Naive thymus-derived CD4-positive, alpha-beta T cell (primary cell): ENCODE data around the gene IL1RAPL1. TPM values are rescaled to one million over a fixed set of nuclear protein-coding genes. Genes with fewer than 3 reads are reported as not detected.

Experiments used
- ATAC-seq: fragments of 150-1000 bp; cut with Tn5 transposase; 2 replicates; pipeline ENCODE4 v1.10.0; 2021; ENCODE audit warnings: mild to moderate bottlenecking, moderate library complexity
- CTCF ChIA-PET: fragments of 350-600 bp; sonication (Branson Sonifier 250); formaldehyde crosslinking; loops from one replicate; lab custom pipeline; 2021; ENCODE audit warnings: antibody characterized with exemption; lab: Charles Lee
- POLR2A ChIA-PET: fragments of 350-600 bp; sonication (Branson Sonifier 250); formaldehyde crosslinking; loops from one replicate; lab custom pipeline; 2021; ENCODE audit warnings: antibody characterized with exemption, inconsistent platforms; lab: Charles Lee
- DNase-seq, 9 donors: peaks; one replicate each; pipeline versions ENCODE4 v3.0.0 to v3.0.0-alpha.2; 2020 to 2022; ENCODE audit warnings: mixed read lengths in 1 of 9
- H3K27ac ChIP-seq: one replicate; pipeline ENCODE4 v1.7.0; 2013; ENCODE audit warnings: mild to moderate bottlenecking, low read depth, low read length, moderate library complexity
- H3K27me3 ChIP-seq, 2 donors: one replicate each; pipeline ENCODE4 v1.7.0; 2013; ENCODE audit warnings: low read length in 2 of 2, mild to moderate bottlenecking in 2 of 2, moderate library complexity in 2 of 2; ENCODE audit not compliant: control insufficient read depth in 2 of 2, insufficient read depth in 2 of 2
- H3K36me3 ChIP-seq, 3 experiments: 1 replicate in 2 of 3; 2 replicates in 1 of 3; pipeline ENCODE4 v1.7.0; 2013; ENCODE audit warnings: low read length in 3 of 3, mild to moderate bottlenecking in 3 of 3, moderate library complexity in 1 of 3; ENCODE audit not compliant: insufficient read depth in 3 of 3, control insufficient read depth in 2 of 3
- H3K4me1 ChIP-seq, 2 donors: one replicate each; pipeline ENCODE4 v1.7.0; 2013; ENCODE audit warnings: low read length in 2 of 2, mild to moderate bottlenecking in 2 of 2, moderate library complexity in 1 of 2; ENCODE audit not compliant: control insufficient read depth in 2 of 2, insufficient read depth in 2 of 2
- H3K4me3 ChIP-seq: 2 replicates; pipeline ENCODE4 v1.7.0; 2013; ENCODE audit warnings: mild to moderate bottlenecking, low read length
- H3K9me3 ChIP-seq, 3 experiments: 1 replicate in 2 of 3; 2 replicates in 1 of 3; pipeline ENCODE4 v1.7.0; 2013; ENCODE audit warnings: low read length in 3 of 3; ENCODE audit not compliant: control insufficient read depth in 2 of 3
- H3K27ac Mint-ChIP-seq, 9 donors: one replicate each; pipeline ENCODE4 v1.8.0; 2020 to 2022; ENCODE audit warnings: mixed read lengths in 9 of 9, mild to moderate bottlenecking in 8 of 9, moderate library complexity in 5 of 9, inconsistent platforms in 2 of 9
- H3K27me3 Mint-ChIP-seq, 5 donors: one replicate each; pipeline ENCODE4 v1.8.0; 2021 to 2022; ENCODE audit warnings: mixed read lengths in 5 of 5, mild to moderate bottlenecking in 1 of 5
- H3K36me3 Mint-ChIP-seq, 5 donors: one replicate each; pipeline ENCODE4 v1.8.0; 2020 to 2022; ENCODE audit warnings: mixed read lengths in 5 of 5, mild to moderate bottlenecking in 3 of 5, inconsistent platforms in 1 of 5
- H3K4me1 Mint-ChIP-seq, 7 donors: one replicate each; pipeline ENCODE4 v1.8.0; 2020 to 2022; ENCODE audit warnings: mixed read lengths in 7 of 7, mild to moderate bottlenecking in 3 of 7, inconsistent platforms in 1 of 7
- H3K4me3 Mint-ChIP-seq, 10 donors: one replicate each; pipeline ENCODE4 v1.8.0; 2020 to 2022; ENCODE audit warnings: mild to moderate bottlenecking in 10 of 10, mixed read lengths in 10 of 10, moderate library complexity in 6 of 10, inconsistent platforms in 2 of 10
- H3K9me3 Mint-ChIP-seq, 11 donors: one replicate each; pipeline ENCODE4 v1.8.0; 2020 to 2022; ENCODE audit warnings: mixed read lengths in 11 of 11, mild to moderate bottlenecking in 4 of 11, inconsistent platforms in 1 of 11, moderate library complexity in 1 of 11
- intact Hi-C, 2 donors: fragments of 100-400 bp; cut with micrococcal nuclease; formaldehyde crosslinking; loops; one replicate each; pipeline ENCODE4 v1.15.1; 2023
- polyA plus RNA-seq, 2 donors: library from polyadenylated mRNA; unstranded; fragments of 300-500 nt; fragmentation: Illumina TruSeq; gene quantifications; one replicate each; pipeline ENCODE4 v1.2.3, GENCODE V29; 2021
- total RNA-seq, 6 experiments: library from RNA in 5 of 6; stranded (reverse) in 5 of 6; gene quantifications; 1 replicate in 5 of 6; 2 replicates in 1 of 6; pipeline ENCODE4 v1.2.3 and lab custom pipeline; 2021 to 2026

The IL1RAPL1 gene
- total and polyA plus RNA-seq, 7 experiments from 2014 or later: not detected

DNA sequence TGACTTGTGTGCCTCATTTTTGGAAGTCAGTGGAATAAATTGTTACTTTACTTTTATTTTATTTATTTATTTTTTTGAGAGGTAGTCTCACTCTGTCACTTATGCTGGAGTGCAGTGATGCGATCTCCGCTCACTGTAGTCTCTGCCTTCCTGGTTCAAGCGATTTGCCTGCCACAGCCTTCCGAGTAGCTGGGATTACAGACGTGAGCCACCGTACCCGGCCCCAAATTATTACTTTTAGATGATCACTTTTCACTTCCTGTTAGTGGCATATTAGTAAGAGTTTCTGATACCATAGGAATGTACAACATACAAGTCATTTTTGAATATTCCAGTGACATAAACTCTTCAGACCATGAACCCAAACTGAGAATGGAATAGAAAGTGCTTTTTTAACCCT, 1017.1 kb downstream of the IL1RAPL1 start:
- H3K27me3 Mint-ChIP-seq: no peaks in the 10 kb centered on the region
- peaks cover 0 to 5% (median 3%) of the 10 kb centered on the region in 11 donors for H3K9me3 Mint-ChIP-seq
- H3K4me3 Mint-ChIP-seq: no peak overlapping the region
- no peaks in the 10 kb centered on the region for H3K36me3 Mint-ChIP-seq
- no peaks in the 10 kb centered on the region for H3K4me1 ChIP-seq
- H3K4me3 ChIP-seq: no peak overlapping the region
- H3K27me3 ChIP-seq: no peaks in the 10 kb centered on the region
- ATAC-seq (no peak), DNase-seq (no peak)
- no peak overlapping the region for H3K27ac Mint-ChIP-seq
- no peak overlapping the region for H3K27ac ChIP-seq
- ChIA-PET CTCF (no interaction called here), POLR2A (no interaction called here)
- no peaks in the 10 kb centered on the region for H3K9me3 ChIP-seq
- H3K36me3 ChIP-seq: no peaks in the 10 kb centered on the region
- no peaks in the 10 kb centered on the region for H3K4me1 Mint-ChIP-seq
- intact Hi-C loops: no loop called here

DNA sequence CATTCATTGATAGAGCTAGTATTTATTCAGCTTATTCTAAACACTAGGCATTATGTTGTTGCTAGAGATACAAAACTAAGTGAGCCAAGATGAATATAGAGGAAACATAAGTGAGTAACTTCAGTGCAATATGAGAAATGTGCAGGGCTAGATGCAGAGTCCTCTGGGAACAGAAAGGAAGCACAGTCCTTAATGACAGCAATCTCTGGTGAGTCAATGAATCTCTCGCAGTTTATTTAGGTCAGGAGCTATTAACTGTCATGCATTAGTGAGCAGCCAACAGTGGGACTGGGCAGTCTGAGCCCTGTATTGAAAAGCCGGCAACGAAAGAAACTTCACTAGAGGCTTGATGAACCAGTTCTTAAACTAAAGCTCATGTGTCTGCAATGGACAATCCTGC, 1030.0 kb downstream of the IL1RAPL1 start:
- intact Hi-C loops: no loop called here
- Histone ChIP-seq H3K9me3 (no peaks in the 10 kb centered on the region), H3K4me1 (no peaks in the 10 kb centered on the region), H3K27me3 (no peaks in the 10 kb centered on the region), H3K36me3 (no peaks in the 10 kb centered on the region), H3K4me3 (no peak overlapping the region), H3K27ac (no peak overlapping the region)
- no peak for DNase-seq
- no peak for ATAC-seq
- Mint-ChIP-seq H3K4me1 (peaks cover 0 to 3% (median 0%) of the 10 kb centered on the region in 7 donors), H3K4me3 (no peak overlapping the region), H3K27me3 (no peaks in the 10 kb centered on the region), H3K9me3 (no peaks in the 10 kb centered on the region), H3K36me3 (no peaks in the 10 kb centered on the region), H3K27ac (no peak overlapping the region)
- ChIA-PET CTCF (no interaction called here), POLR2A (no interaction called here)

- ATAC-seq: no peak
- no peaks in the 10 kb centered on the region for H3K4me1 ChIP-seq
- Mint-ChIP-seq H3K36me3 (no peaks in the 10 kb centered on the region), H3K27me3 (no peaks in the 10 kb centered on the region), H3K4me3 (no peak overlapping the region), H3K9me3 (no peaks in the 10 kb centered on the region), H3K27ac (no peak overlapping the region), H3K4me1 (peaks cover 0 to 3% (median 0%) of the 10 kb centered on the region in 7 donors)
- DNase-seq: no peak
- POLR2A ChIA-PET: no interaction called here
- no peaks in the 10 kb centered on the region for H3K27me3 ChIP-seq
- CTCF ChIA-PET: no interaction called here
- H3K27ac ChIP-seq: no peak overlapping the region
- intact Hi-C loops: no loop called here
- H3K36me3 ChIP-seq: no peaks in the 10 kb centered on the region
- no peaks in the 10 kb centered on the region for H3K9me3 ChIP-seq
- no peak overlapping the region for H3K4me3 ChIP-seq
These were observed 1030.5 kb downstream of the IL1RAPL1 start for GRCh38 chrX:29617725-29618124.

- DNase-seq (no peak), ATAC-seq (no peak)
- Mint-ChIP-seq H3K36me3 (no peaks in the 10 kb centered on the region), H3K9me3 (no peaks in the 10 kb centered on the region), H3K27ac (no peak overlapping the region), H3K4me1 (no peaks in the 10 kb centered on the region), H3K4me3 (no peak overlapping the region), H3K27me3 (no peaks in the 10 kb centered on the region)
- Histone ChIP-seq H3K4me3 (no peak overlapping the region), H3K27me3 (no peaks in the 10 kb centered on the region), H3K36me3 (no peaks in the 10 kb centered on the region), H3K9me3 (no peaks in the 10 kb centered on the region), H3K27ac (no peak overlapping the region), H3K4me1 (no peaks in the 10 kb centered on the region)
- POLR2A ChIA-PET: no interaction called here
- intact Hi-C loops: no loop called here
- CTCF ChIA-PET: no interaction called here
These were observed 1040.6 kb downstream of the IL1RAPL1 start for GRCh38 chrX:29627833-29628232.

GRCh38 chrX:29634516-29634915, 1047.3 kb downstream of the IL1RAPL1 start:
- Histone ChIP-seq H3K27me3 (no peaks in the 10 kb centered on the region), H3K4me3 (no peak overlapping the region), H3K27ac (no peak overlapping the region), H3K9me3 (no peaks in the 10 kb centered on the region), H3K4me1 (no peaks in the 10 kb centered on the region), H3K36me3 (no peaks in the 10 kb centered on the region)
- Mint-ChIP-seq H3K27ac (no peak overlapping the region), H3K27me3 (no peaks in the 10 kb centered on the region), H3K36me3 (no peaks in the 10 kb centered on the region), H3K9me3 (no peaks in the 10 kb centered on the region), H3K4me3 (no peak overlapping the region), H3K4me1 (no peaks in the 10 kb centered on the region)
- intact Hi-C loops: no loop called here
- ATAC-seq (no peak), DNase-seq (no peak)
- ChIA-PET POLR2A (no interaction called here), CTCF (no interaction called here)

DNA sequence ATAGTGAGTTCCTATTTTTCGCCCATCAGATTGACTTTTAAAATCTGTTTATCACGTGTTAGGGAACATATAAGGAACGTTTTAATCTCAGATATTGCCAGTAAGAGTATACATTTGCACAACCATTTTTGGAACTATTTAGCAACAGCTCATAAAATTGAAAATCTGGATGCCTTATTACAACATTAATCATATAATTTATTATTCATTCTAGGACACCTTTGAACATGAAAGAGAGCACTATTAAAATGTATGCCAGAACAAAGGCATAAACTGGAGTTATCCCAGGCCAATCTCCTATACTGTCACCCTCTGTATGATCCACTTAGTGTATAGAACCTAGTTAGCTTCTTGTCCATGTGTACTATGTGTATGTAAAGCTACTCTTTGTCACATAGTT, 1049.1 kb downstream of the IL1RAPL1 start:
- no peak for ATAC-seq
- DNase-seq: no peak
- no peak overlapping the region for H3K27ac Mint-ChIP-seq
- CTCF ChIA-PET: no interaction called here
- no peak overlapping the region for H3K27ac ChIP-seq
- intact Hi-C loops: no loop called here
- no peak overlapping the region for H3K4me3 Mint-ChIP-seq
- no peaks in the 10 kb centered on the region for H3K36me3 ChIP-seq
- H3K27me3 ChIP-seq: no peaks in the 10 kb centered on the region
- H3K4me1 ChIP-seq: no peaks in the 10 kb centered on the region
- no peaks in the 10 kb centered on the region for H3K4me1 Mint-ChIP-seq
- POLR2A ChIA-PET: no interaction called here
- H3K36me3 Mint-ChIP-seq: no peaks in the 10 kb centered on the region
- H3K9me3 ChIP-seq: no peaks in the 10 kb centered on the region
- no peaks in the 10 kb centered on the region for H3K9me3 Mint-ChIP-seq
- no peaks in the 10 kb centered on the region for H3K27me3 Mint-ChIP-seq
- no peak overlapping the region for H3K4me3 ChIP-seq

GRCh38 chrX:29640106-29640505, 1052.9 kb downstream of the IL1RAPL1 start:
- ChIA-PET CTCF (no interaction called here), POLR2A (no interaction called here)
- no peaks in the 10 kb centered on the region for H3K9me3 ChIP-seq
- no peak overlapping the region for H3K27ac ChIP-seq
- Mint-ChIP-seq H3K4me1 (no peaks in the 10 kb centered on the region), H3K27me3 (no peaks in the 10 kb centered on the region), H3K27ac (no peak overlapping the region), H3K9me3 (peaks cover 0 to 3% (median 0%) of the 10 kb centered on the region in 11 donors), H3K36me3 (no peaks in the 10 kb centered on the region), H3K4me3 (no peak overlapping the region)
- no peak overlapping the region for H3K4me3 ChIP-seq
- DNase-seq (no peak), ATAC-seq (no peak)
- H3K36me3 ChIP-seq: no peaks in the 10 kb centered on the region
- intact Hi-C loops: no loop called here
- no peaks in the 10 kb centered on the region for H3K27me3 ChIP-seq
- no peaks in the 10 kb centered on the region for H3K4me1 ChIP-seq
